Measurements from ENCODE around the gene VEZT.

GRCh38 chr12:95173392-95174251 is 44.0 kb upstream of the VEZT start:
- TF ChIP-seq POLR2A (IDR thresholded peaks at IDR 0.05), result no peak
- TF ChIP-seq CTCF (IDR thresholded peaks at IDR 0.05), result no peak
